Nucleus accumbens (tissue), 56 donors: ENCODE data around the gene PRC1.
"Not testable (repeated sequence)": the region's sequence is repeated elsewhere in the genome, so short reads cannot be mapped to it uniquely, and the experiment has no call there.

Experiments used
- DNase-seq, 56 donors: peaks; one replicate each; lab custom pipeline; 2025; lab: John Stamatoyannopoulos, UW

The PRC1 gene, protein sequence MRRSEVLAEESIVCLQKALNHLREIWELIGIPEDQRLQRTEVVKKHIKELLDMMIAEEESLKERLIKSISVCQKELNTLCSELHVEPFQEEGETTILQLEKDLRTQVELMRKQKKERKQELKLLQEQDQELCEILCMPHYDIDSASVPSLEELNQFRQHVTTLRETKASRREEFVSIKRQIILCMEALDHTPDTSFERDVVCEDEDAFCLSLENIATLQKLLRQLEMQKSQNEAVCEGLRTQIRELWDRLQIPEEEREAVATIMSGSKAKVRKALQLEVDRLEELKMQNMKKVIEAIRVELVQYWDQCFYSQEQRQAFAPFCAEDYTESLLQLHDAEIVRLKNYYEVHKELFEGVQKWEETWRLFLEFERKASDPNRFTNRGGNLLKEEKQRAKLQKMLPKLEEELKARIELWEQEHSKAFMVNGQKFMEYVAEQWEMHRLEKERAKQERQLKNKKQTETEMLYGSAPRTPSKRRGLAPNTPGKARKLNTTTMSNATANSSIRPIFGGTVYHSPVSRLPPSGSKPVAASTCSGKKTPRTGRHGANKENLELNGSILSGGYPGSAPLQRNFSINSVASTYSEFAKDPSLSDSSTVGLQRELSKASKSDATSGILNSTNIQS

DNA sequence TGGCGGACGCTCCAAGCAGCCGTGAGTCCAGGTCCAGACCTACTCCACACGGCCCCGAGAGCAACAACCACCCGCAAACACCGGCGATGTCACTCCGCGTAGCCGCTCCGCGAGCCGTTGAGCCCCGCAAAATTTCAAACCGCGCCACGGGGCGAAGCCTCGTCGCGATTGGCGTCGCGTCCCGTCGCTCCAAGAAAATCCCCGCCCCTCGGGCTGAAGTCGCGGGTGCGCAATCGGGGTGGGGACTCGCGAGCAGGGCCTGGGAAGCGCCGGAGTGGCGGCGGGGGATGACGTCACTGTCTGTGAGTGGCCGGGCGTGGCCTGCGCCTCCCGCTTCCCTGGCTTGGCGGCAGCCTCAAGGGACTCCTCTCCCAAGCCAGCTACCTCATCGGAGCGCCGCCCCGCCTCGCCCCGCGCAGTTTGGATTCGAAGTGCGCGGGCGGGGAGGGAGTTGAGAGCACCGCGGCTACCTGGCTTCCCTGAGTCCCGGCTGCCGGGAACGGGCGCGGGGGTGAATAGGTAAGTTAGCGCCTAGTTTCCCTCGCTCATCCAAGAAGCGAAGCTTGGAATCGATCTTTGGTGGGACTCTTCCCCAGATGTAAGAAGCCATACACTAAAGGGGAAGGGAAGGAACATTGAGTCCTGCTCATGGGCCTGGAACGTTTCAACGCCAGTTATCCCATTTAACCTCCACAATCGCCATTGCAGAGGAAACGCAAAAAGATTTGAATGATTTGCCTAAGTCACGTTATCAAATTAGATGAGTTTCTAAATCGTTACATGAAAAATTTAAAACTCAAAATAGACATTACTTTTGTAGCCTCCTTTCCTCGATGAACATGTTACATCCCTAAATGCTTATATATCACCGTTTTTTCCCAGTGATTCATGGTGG is at the start of gene PRC1:
Gene PRC1 (minus strand): TSS at position 119 of the 895 bp plus-strand sequence. CDS start 118 bp downstream, at position 1.
- peak; percentile 55 to 98 (median 94) for DNase-seq

DNA sequence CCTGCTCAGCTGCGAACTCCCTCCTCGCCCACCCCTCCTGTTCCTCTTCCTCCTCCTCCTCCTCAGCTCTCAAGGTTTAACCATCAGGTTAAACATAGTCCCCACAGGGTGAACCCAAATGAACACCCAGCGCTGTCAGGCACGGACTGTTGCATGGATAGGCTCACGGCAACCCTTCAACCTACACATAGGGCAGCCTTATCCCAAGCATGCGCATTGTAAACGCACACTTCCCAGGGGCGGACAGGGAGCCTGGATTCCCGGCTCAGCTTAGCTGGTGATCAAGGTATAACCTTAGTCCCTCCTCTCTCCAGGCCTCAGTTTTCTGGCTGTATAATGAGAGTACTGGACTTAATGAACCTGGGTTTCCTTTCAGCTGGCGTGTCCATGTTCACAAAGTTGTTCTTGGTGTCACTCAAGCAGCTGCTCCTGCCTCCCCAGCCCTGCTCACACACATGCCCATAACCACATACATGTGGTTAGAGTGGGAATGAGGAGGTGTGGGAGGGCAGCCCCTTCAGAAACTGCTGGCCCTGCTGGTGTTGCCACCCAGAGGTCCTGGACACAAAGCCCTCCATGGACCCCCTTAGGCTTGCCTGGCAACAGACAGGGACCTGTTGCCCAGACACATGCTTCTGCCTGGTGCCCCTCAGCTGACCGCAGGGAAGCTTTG is 49.0 kb upstream of the PRC1 start:
- DNase-seq = no peak

DNA sequence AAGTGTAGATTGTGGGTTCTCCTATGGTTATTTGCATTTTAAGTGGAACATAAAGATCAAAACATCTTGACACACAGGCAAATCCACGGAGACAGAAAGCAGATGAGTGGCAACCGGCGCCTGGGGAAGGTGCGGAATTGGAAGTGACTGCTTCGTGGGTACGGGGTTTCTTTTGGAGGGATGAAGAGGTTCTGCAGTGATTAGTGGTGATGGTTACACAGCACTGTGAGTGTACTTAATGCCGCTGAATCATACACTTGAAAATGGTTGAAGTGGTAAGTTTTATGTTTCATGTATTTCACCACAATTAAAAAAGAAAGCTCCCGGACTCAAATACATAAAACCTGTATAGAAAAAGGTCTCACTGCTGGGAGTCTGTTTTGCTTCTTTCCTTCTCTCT is 46.5 kb upstream of the PRC1 start:
- DNase-seq = no peak

DNA sequence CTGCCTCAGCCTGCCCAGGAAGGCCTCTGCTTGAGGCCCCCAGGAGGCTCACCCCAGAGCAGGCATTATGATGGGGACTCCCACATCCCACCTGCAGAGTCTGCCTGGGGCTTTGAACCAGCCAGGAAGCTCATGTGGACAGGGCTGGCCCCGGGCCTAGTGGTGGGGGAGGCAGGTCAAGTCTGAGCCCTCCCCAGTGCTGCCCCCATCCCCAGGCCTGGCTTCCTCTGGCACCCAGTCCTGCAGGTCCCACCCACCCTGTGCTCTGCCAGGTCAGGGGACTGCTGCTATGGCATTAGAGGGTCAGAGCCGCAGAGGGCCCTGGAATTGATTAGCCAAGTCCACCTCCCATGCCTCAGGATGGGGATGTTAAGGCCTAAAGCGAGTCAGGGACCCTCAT is 45.7 kb upstream of the PRC1 start:
- DNase-seq = no peak

DNA sequence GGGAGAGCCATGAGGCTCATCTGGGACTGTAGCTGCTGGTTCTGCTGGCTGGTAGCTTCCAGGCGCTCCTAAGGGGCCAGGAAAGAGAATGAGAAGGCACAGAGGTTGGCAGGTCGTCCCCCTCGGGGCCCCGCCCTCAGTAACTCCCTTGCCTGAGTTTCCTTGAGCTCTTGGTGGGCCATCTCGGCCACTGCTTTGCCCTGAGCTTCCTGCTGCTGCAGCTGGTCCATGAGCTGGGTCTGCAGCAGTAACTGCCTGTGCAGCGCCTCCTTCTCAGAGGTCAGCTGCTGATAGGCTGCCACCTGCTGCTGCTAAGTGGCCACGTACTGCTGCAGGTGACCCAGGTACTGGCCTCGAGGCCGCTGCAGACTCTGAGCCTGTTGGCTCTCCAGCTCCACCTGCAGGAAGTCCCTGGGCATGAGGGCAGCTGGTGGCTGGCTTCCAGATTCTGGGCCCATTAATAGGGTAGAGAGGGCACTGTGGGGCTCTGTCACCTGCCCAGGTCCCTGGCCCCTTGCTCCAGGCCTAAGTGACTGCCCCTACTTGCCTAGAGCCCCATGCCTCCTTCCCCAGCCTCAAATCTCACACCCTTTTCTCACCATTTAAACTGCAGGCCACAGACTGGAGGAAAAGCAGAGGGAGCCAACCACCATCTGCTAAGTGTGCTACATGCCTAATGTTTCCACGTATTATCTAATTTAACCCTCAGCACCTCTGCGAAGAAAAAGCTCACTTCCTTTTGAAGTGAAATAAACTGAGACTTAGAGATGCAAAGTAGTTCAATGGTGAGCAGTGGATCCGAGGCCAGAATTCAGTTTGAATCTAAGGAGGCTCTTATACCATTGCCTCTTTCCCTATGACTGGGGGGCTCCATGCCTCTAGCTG is 38.8 kb upstream of the PRC1 start:
- peak in 17 of 56 donors; percentile 0 to 42 (median 5) for DNase-seq

DNA sequence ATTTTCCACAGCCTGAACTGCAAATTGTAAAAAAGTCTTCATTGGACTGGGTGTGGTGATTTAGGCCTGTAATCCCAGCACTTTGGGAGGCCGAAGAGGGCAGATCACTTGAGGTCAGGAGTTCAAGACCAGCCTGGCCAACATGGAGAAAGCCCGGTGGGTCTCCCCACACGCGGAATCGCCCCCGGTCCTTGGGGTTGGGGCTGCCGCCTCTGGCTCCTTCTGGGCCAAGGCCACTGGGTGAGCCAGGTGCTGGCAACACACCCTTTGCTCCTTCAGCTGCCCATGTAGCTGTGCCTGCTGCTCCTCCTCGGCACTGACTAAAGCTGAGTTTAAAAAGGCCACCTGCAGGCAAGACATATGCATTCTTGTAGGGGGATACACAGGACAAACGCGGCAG is 37.5 kb upstream of the PRC1 start:
- no peak for DNase-seq

DNA sequence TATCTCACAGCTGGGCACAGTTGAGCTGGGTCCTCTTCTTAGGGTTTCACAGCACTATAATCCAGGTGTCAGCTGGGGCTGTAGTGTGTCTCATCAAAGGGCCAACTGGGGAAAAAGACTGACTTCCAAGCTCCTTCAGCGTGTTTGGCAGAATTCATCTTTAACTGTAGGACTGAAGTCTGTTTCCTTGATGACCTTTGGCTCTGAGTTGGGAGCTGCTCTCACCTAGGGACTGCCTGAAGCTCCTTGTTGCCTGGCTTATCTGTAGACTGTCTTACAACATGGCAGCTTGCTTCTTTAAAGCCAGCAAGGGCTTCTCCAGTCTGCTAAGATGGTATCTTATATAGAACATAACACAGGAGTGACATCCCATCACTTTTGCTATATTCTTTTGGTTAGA is 33.3 kb upstream of the PRC1 start:
- DNase-seq = no peak

DNA sequence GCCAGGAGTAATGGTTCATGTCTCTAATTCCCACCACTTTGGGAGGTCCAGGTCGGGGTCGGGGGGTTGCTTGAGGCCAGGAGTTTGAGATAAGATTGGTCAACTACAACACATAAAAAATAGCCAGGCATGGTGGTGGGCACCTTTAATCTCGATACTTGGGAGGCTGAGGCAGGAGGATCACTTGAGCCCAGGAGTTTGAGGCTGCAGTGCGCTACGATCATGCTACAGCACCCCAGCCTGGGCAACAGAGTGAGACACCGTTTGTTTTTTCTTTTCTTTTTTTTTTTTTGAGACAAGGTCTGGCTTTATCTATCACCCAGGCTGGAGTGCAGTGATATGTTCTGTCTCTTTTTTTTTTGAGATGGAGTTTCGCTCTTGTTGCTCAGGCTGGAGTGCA is 29.4 kb upstream of the PRC1 start:
- no peak for DNase-seq

DNA sequence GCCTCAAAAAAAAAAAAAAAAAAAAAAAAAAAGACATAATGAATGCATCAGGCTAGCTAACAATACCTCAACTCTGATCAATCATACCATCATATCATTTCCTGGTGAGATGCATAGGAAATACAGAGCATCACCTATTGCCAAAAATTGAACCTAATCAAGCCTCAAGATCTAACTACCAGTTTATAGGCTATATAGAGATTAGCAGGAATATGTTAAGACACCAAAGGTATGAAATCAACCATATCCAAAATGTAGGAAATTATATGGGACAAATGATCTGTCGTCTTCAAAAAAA is 28.4 kb upstream of the PRC1 start:
- no peak for DNase-seq

DNA sequence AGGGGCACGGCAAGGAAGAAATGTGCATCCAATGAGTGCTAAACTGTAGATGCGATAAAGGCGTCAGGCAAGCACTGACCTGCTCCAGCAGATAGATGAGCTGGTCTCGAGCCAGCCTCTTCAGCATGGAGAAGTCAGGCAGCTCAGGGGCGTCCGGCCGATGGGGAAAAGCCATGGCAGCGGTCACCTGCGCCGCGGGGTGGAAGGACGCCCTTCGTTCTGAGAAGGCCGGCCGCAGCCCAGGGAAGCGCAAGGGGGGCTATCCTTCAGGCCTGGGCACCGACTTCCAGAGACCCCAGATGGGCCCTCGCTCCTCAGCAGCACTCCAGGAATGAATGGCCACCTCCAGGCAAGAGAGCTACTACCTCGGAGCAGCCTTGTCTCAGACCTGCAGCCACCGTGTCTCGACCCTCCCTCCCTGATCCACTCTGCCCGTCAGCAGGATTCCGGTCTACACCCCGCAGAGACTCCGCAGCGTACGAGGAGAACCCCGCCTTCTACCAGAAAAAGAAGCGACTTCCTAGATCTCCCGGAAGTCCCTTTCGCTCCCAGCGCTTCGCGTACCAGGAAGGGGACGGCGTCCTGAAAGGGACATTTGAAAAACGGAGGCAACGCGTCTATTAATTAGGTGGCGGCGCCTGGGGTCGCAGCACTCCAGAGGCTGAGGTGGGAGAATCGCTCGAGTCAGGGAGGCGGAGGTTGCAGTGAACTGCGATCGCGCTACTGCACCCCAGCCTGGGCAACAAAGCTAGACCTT is 27.9 kb upstream of the PRC1 start, which contains the start of gene VPS33B:
Gene VPS33B (minus strand): TSS at position 520 of the 757 bp plus-strand sequence. CDS start 345 bp downstream, at position 175.
- peak in 55 of 56 donors; percentile 44 to 93 (median 80) for DNase-seq

DNA sequence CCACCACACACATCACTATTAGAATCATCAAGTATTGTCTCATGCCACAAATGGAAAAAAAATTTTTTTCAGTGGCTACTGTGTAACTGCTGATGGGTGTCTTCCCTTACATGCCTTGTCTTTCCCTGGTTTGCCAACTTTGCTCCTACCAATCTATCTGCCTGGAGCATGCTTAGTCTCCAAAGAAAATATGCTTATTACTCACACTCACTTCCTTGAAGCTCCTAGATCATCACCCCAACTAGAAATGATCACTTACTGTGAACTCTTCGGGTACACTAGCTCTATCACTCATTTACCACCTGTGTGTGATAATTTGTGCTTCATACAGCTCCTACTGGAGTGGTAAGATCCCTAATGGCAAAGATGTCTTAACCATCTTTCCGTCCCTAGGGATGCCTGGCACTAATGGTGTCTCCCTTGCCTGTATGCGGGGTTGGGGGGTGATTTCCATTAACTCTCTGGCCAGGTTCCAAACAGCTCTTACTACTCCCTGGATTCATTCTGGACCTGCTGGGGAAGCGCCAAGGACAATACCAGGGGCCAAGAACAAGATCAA is 27.3 kb upstream of the PRC1 start:
- DNase-seq = peak in 1 of 56 donors; percentile 35

DNA sequence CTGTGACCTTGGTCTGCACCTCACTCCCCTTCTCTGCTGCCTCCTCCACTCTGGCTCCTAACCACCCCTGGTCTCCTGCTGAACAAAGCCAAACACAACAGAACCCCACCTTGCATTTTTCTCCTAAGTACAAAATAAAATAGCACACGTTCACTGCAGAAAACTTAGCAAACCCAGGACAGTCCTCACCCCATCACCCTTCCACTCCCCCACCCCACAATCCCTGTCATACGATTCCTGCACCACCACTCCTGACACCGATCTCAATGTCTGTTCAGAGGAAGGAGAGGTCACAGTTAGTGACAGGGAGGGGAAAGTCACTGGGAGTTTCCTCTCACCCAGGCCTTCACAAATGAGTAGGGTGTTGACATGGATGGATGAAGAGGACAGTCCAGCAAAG is 23.8 kb upstream of the PRC1 start:
- DNase-seq = no peak

DNA sequence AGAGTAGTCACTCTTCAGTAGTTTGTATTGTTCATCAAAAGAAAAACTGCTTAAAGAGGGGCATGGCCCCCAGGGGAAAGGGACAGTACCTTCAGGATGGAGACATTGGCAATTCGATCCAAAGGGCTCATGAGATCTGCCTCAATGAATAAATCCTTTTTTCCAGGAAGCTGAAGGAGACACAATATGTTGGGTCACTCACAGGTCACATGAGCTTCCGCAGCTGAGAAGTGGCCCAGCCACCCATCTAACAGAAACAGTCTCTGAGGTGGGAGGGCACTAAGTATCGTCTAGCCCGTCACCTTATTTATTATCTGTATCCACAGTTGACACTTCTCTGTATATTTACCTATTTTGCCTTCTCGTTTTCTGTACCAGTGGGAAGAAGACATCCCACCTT is 23.4 kb upstream of the PRC1 start:
- no peak for DNase-seq

DNA sequence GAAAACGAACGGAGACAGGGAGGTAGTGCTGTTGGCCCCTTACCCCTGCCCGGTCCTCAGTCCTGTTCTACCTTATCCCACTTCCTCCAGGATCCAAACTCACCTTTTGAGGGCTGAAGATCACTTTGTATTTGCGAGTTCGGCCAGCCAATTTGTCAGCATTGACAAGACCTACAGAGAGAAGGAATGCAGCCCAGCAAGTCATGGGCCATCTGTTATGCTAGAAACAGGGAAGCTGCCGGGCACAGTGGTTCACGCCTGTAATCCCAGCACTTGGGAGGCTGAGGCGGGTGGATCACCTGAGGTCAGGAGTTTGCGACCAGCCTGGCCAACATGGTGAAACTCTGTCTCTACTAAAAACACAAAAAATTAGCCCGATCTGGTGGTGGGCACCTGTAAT is 19.4 kb upstream of the PRC1 start:
- DNase-seq = not testable (repeated sequence)

DNA sequence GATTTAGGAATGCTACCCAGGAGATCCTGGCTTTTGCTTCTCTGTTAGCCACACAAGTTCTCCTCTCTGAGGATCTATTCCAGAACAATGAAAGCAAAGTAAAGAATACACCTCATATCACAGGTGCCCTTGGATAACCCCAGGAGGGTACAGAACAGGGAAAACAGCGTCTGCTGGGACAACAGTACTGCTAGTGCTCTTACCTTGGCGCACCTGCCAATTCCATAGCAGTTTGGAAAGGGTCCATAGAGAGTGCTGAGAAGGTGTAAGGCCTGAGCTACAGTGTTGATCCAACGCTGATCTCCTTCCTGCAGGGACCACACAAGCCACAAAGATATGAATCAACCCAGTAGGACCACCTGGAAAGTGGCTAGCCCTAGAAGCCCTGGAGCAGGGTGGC is 12.9 kb upstream of the PRC1 start:
- DNase-seq = no peak

DNA sequence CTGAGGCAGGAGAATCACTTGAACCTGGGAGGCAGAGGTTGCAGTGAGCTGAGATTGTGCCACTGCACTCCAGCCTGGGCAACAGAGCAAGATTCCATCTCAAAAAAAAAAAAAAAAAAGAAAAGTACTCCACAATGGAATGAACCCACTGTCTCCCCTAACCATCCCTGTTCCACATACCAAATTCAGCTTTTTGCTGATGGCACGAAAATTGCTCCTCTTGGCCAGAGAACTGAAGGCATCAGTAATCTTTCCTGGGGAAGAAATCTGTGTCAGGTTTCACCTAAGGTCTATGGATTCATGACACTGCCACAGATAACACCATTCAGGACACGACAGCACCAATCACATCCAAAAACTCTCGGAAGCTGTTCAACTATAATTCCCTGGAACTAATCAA is 6.9 kb upstream of the PRC1 start:
- no peak for DNase-seq

DNA sequence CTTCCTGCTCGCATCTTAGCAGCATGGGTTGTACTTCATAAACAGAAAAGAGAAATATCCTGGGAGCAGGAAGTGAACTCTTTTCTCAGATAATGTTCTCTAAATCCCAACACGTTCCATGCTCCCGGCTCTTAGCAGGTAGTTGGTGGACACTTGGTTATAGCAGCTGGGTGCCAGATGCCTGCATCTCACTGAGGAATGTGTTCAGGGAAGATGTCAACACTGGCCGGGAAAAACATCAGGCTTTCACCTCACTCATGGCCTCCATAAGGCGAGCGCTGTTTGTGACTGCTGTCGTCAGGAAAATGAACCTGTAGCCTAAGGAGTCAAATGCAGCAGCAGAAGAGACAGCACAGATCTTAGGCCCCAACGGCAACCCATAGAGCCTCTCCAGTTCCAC is 4.4 kb upstream of the PRC1 start:
- no peak for DNase-seq

DNA sequence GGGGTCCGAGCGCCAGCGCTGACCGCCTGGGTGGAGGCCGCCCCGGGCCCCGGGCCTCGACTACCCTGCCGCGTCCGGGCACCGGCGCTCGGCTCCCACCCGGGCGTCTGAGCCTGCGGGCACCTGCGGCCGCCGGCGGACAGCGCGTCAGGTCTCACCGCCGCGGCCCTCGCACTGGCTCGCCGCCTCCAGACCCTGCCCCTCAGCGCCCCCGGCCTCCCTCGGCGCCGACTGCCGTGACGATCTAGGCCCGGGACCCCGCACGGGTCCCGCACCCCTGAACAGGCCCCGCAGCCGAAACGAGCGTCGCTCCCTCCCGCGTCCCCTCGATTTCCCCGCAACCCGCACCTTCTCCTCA is 297 bp downstream of the PRC1 start:
- peak in 2 of 56 donors; percentile 15 to 24 for DNase-seq
